ENCODE measurements around the gene PUM1. TPM values are rescaled to one million over a fixed set of nuclear protein-coding genes. Genes with fewer than 3 reads are reported as not detected.
"Not testable (repeated sequence)": the region's sequence is repeated elsewhere in the genome, so short reads cannot be mapped to it uniquely, and the experiment has no call there.

Gene PUM1
- total RNA-seq, 1 donor from 2014 or later, result 121 TPM

- no peak for ATAC-seq
- Histone ChIP-seq H3K4me1 (peaks cover 69% of the 10 kb centered on the region), H3K27ac (no peak overlapping the region), H3K9me3 (no peaks in the 10 kb centered on the region), H3K4me3 (no peak overlapping the region), H3K27me3 (ENCODE audit: low read depth) (no peaks in the 10 kb centered on the region), H3K36me3 (peaks cover 48% of the 10 kb centered on the region)
- DNase-seq, result no peak
- intact Hi-C loops (cut with DNase I), result no loop called here
- no peak for TF ChIP-seq CTCF (IDR thresholded peaks at IDR 0.05)
Observed at GRCh38 chr1:31058012-31058411, 7.5 kb downstream of the PUM1 start.

- intact Hi-C loops (cut with DNase I), result no loop called here
- H3K27me3 ChIP-seq (ENCODE audit: low read depth), result no peaks in the 10 kb centered on the region
- H3K4me3 ChIP-seq, result no peak overlapping the region
- H3K27ac ChIP-seq, result no peak overlapping the region
- H3K4me1 ChIP-seq, result peaks cover 69% of the 10 kb centered on the region
- DNase-seq (no peak), ATAC-seq (no peak)
- H3K9me3 ChIP-seq, result no peaks in the 10 kb centered on the region
- peaks cover 48% of the 10 kb centered on the region for H3K36me3 ChIP-seq
- TF ChIP-seq CTCF (IDR thresholded peaks at IDR 0.05), result no peak
Observed at GRCh38 chr1:31055953-31056352, 9.6 kb downstream of the PUM1 start.

- TF ChIP-seq CTCF (IDR thresholded peaks at IDR 0.05), result no peak
- Histone ChIP-seq H3K4me3 (no peak overlapping the region), H3K9me3 (no peaks in the 10 kb centered on the region), H3K27ac (no peak overlapping the region), H3K27me3 (ENCODE audit: low read depth) (no peaks in the 10 kb centered on the region), H3K4me1 (peaks cover 65% of the 10 kb centered on the region), H3K36me3 (peaks cover 48% of the 10 kb centered on the region)
- ATAC-seq (peak in 1 of 2 donors; percentile 34), DNase-seq (no peak)
- intact Hi-C loops (cut with DNase I), result no loop called here
Observed at GRCh38 chr1:31055501-31055900, 10.0 kb downstream of the PUM1 start.

GRCh38 chr1:31054958-31055481, 10.5 kb downstream of the PUM1 start:
- DNase-seq (no peak), ATAC-seq (peak; percentile 46 to 73)
- Histone ChIP-seq H3K36me3 (peaks cover 48% of the 10 kb centered on the region), H3K27ac (no peak overlapping the region), H3K27me3 (ENCODE audit: low read depth) (no peaks in the 10 kb centered on the region), H3K4me3 (no peak overlapping the region), H3K4me1 (peaks cover 68% of the 10 kb centered on the region), H3K9me3 (no peaks in the 10 kb centered on the region)
- no peak for TF ChIP-seq CTCF (IDR thresholded peaks at IDR 0.05)
- intact Hi-C loops (cut with DNase I), result no loop called here

- Histone ChIP-seq H3K27me3 (ENCODE audit: low read depth) (no peaks in the 10 kb centered on the region), H3K9me3 (no peaks in the 10 kb centered on the region), H3K4me3 (no peak overlapping the region), H3K4me1 (peaks cover 72% of the 10 kb centered on the region), H3K27ac (no peak overlapping the region), H3K36me3 (peaks cover 46% of the 10 kb centered on the region)
- intact Hi-C loops (cut with DNase I), result no loop called here
- ATAC-seq, result no peak
- DNase-seq, result no peak
- no peak for TF ChIP-seq CTCF (IDR thresholded peaks at IDR 0.05)
Observed at GRCh38 chr1:31054349-31054748, 11.2 kb downstream of the PUM1 start.

- Histone ChIP-seq H3K36me3 (peaks cover 29% of the 10 kb centered on the region), H3K4me1 (peaks cover 72% of the 10 kb centered on the region)
- ATAC-seq (peak in 1 of 2 donors; percentile 74), DNase-seq (peak; percentile 61)
- H3K27ac ChIP-seq; H3K27me3 ChIP-seq (ENCODE audit: low read depth); intact Hi-C loops (cut with DNase I); H3K4me3 ChIP-seq; H3K9me3 ChIP-seq: not testable (repeated sequence)
Observed at GRCh38 chr1:31052613-31053012, 12.9 kb downstream of the PUM1 start.
